ENCODE measurements around the gene GSTA2.
A peak's percentile ranks its signal among the peaks of the same experiment; 100 is the strongest.
"Not testable (repeated sequence)": the region's sequence is repeated elsewhere in the genome, so short reads cannot be mapped to it uniquely, and the experiment has no call there.

The GSTA2 gene

GRCh38 chr6:52763322-52763916 lies at the start of gene GSTA2:
Gene GSTA2 (minus strand): TSS chr6:52763475. CDS start chr6:52757947, 5,528 bp downstream.
- not testable (repeated sequence) for DNase-seq (ENCODE audit: low spot score)

GRCh38 chr6:52809777-52810176 lies 46.5 kb upstream of the GSTA2 start:
- not testable (repeated sequence) for DNase-seq (ENCODE audit: low spot score)

DNA sequence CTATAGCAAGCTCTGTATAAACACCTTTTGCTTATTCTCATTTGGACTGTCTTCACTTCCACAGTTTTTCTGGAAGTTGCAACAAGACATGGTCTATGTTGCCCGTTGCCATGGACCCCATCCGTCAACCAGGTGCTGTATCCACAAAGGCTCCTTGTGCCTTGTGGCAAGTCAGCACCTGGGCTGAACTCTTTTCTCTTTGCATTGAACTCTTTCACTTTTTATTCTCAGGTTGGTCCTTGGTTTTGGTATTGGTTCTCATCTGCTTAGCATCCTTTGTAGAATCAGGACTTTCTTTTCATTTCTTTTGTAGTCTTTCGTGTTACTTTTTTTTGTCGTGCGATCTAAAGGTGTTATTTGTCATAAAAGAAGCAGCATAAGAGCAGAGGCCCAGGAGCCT lies 45.4 kb upstream of the GSTA2 start:
- DNase-seq (ENCODE audit: low spot score) = no peak

- DNase-seq (ENCODE audit: low spot score) = not testable (repeated sequence)
Measured at GRCh38 chr6:52803668-52804255, 40.5 kb upstream of the GSTA2 start, which contains the start of gene GSTA1. Gene GSTA1 (minus strand): TSS chr6:52803816. CDS start chr6:52799267, 4,549 bp downstream.

- no peak for DNase-seq (ENCODE audit: low spot score)
Measured at GRCh38 chr6:52802806-52803205, 39.5 kb upstream of the GSTA2 start.

- no peak for DNase-seq (ENCODE audit: low spot score)
Measured at GRCh38 chr6:52801188-52801841, 38.0 kb upstream of the GSTA2 start.

- not testable (repeated sequence) for DNase-seq (ENCODE audit: low spot score)
Measured at GRCh38 chr6:52799272-52799671, 36.0 kb upstream of the GSTA2 start.

DNA sequence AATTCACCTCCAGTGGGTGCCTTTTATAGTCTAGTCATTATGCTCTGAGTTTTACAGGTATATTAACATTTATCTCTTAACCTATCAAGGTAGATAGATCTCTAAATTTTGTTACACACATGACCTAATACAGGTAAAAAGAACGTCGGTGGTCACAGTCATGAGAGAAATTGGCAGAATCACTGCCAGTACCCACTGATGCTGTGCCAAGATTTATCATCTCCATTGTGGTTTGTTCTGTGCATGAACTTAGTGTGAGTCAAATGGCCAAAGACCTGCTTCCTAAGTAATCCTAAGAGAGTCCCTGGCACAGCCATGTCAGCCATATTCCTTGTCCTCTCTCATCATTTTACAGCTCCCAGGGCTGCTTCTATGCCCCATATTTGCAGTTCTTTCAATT lies 31.1 kb upstream of the GSTA2 start:
- not testable (repeated sequence) for DNase-seq (ENCODE audit: low spot score)

DNA sequence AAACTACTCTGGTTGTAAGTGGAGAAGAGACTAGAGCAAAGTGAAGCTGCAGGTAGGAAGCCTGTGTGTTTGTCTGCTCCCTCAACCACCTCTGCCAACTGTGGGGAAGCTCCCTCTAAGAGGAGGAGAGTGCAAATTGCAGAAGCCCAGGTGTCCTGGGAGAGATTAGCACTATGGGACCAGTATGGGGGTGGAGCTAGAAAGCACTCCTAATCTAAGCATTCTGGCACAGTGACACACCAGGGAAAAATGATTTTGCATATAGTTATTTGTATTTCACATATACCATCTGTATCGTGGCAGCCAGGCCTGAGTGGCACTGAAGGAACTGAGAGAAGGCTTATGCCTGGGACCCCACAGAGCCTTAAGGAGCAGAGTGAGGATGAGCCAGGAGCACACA lies 27.6 kb upstream of the GSTA2 start:
- DNase-seq (ENCODE audit: low spot score) = no peak

DNA sequence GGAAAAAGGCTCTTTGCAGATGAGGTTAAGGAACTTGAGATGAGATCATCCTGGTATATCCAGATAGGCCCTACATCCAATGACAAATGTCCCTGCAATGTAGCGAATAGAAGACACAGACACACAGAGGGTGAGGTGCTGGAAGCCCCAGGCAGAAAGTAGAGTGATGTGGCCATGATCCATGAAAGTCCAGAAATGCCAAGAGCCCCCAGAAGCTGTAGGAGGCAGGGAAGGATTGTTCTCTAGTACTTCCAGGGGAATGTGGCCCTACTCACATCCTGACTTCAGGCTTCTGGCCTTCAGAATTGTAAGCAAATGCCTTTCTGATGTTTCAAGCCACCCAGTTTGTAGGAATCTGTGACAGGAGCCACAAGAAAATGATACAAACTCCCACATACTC lies 26.4 kb upstream of the GSTA2 start:
- DNase-seq (ENCODE audit: low spot score) = not testable (repeated sequence)

- DNase-seq (ENCODE audit: low spot score) = no peak
Measured at GRCh38 chr6:52788478-52788877, 25.2 kb upstream of the GSTA2 start.

- DNase-seq (ENCODE audit: low spot score) = peak; percentile 13
Measured at GRCh38 chr6:52787917-52788316, 24.6 kb upstream of the GSTA2 start.

GRCh38 chr6:52786249-52786956 lies 23.1 kb upstream of the GSTA2 start:
- DNase-seq (ENCODE audit: low spot score) = no peak

- DNase-seq (ENCODE audit: low spot score) = peak; percentile 10
Measured at GRCh38 chr6:52782696-52783274, 19.5 kb upstream of the GSTA2 start.

- not testable (repeated sequence) for DNase-seq (ENCODE audit: low spot score)
Measured at GRCh38 chr6:52782209-52782608, 18.9 kb upstream of the GSTA2 start.

DNA sequence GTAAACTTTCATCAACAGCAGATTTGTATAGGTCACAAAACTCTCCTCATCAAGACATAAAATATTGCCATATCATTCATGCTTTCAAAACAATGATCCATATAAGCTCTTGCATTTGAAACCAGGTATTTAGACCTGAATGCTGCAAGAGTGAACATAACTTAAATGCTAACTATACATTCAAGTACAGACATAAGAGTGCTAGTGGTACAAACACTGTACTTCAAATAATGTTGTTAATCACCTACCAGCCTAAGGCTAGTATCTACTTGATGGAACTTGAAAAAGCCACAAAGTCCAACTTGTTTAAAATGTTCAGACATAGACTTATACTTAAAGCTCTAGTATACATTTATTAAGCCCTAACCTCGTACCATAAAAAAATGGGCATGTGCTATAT lies 16.0 kb upstream of the GSTA2 start:
- no peak for DNase-seq (ENCODE audit: low spot score)

DNA sequence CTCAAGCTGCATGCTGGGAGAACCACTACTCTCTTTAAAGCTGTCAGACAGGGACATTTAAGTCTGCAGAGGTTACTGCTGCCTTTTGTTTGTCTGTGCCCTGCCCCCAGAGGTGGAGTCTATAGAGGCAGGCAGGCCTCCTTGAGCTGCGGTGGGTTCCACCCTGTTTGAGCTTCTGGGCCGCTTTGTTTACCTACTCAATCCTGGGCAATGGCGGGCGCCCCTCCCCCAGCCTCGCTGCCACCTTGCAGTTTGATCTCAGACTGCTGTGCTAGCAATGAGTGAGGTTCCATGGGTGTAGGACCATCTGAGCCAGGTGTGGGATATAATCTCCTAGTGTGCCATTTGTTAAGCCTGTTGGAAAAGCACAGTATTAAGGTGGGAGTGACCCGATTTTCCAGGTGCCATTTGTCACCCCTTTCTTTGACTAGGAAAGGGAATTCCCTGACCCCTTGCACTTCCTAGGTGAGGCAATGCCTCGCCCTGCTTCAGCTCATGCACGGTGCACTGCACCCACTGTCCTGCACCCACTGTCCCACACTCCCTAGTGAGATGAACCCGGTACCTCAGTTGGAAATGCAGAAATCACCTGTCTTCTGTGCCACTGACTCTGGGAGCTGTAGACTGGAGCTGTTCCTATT lies 13.6 kb upstream of the GSTA2 start:
- DNase-seq (ENCODE audit: low spot score) = not testable (repeated sequence)

GRCh38 chr6:52769399-52769798 lies 6.1 kb upstream of the GSTA2 start:
- DNase-seq (ENCODE audit: low spot score) = not testable (repeated sequence)

DNA sequence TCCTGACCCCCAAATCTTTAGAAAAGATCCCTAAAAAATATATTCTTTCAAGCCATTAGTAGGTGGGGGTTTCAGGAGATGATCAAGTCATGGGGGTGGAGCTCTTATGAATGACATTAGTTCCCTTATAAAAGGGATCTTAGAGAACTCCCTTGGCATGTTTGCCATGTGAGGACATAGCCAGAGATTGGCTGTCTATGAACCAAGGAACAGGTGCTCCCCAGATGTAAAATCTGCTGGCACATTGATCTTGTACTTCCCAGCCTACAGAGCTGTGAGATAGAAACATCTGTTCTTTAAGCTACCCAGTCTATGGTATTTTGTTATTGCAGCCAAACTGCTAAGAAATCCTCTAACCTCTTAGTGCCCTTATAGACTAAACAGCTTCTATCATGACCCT lies 4.4 kb upstream of the GSTA2 start:
- DNase-seq (ENCODE audit: low spot score) = not testable (repeated sequence)

DNA sequence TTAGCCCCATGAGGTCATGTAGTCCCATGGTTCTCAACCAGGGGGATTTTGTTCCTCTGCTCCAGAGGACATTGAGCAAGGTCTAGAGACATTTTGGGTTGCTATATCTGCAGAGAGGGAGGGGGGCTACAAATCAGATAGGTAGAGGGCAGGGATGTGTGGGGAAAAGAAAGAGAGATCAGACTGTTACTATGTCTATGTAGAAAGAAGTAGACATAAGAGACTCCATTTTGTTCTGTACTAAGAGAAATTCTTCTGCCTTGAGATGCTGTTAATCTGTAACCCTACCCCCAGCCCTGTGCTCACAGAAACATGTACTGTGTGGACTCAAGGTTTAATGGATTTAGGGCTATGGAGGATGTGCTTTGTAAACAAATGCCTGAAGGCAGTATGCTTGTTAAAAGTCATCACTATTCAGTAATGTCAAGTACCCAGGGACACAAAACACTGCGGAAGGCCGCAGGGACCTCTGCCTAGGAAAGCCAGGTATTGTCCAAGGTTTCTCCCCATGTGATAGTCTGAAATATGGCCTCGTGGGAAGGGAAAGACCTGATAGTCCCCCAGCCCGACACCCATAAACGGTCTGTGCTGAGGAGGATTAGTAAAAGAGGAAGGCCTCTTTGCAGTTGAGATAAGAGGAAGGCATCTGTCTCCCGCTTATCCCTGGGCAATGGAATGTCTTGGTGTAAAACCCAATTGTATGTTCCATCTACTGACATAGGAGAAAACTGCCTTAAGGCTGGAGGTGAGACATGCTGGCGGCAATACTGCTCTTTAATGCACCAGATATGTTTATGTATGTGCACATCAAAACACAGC lies 1.4 kb downstream of the GSTA2 start:
- DNase-seq (ENCODE audit: low spot score) = not testable (repeated sequence)

Data from HuH-7 (cell line).